ENCODE results near the gene ARMC3. TPM values are rescaled to one million over a fixed set of nuclear protein-coding genes. Genes with fewer than 3 reads are reported as not detected.

ARMC3 gene
- total and polyA plus RNA-seq, 2 experiments from 2014 or later, result 0.24 TPM; not detected in 1

GRCh38 chr10:23034790-23035189 is 106.9 kb downstream of the ARMC3 start:
- Mint-ChIP-seq H3K4me1 (no peaks in the 10 kb centered on the region), H3K4me3 (no peak overlapping the region), H3K9me3 (0 out of 3 replicates have a peak, but pooled peaks cover 2% of the 10 kb centered on the region), H3K27me3 (ENCODE audit: insufficient read depth, low read depth, poor library complexity) (peaks cover 2% of the 10 kb centered on the region), H3K36me3 (ENCODE audit: low read depth) (no peaks in the 10 kb centered on the region), H3K27ac (no peak overlapping the region)
- Histone ChIP-seq H3K79me2 (replicated peaks; ENCODE audit: insufficient read depth) (no peaks in the 10 kb centered on the region), H3K4me1 (ENCODE audit: insufficient read depth) (no peaks in the 10 kb centered on the region), H3K4me3 (no peak overlapping the region), H3K27me3 (ENCODE audit: insufficient read depth) (no peaks in the 10 kb centered on the region), H4K20me1 (replicated peaks; ENCODE audit: insufficient read depth) (no peaks in the 10 kb centered on the region), H3F3A (replicated peaks; ENCODE audit: low read depth) (no peaks in the 10 kb centered on the region), H3K36me3 (ENCODE audit: insufficient read depth) (no peaks in the 10 kb centered on the region), H2AFZ (no peak overlapping the region), H3K9me2 (ENCODE audit: insufficient read depth) (no peaks in the 10 kb centered on the region), H3K27ac (ENCODE audit: low read depth) (no peak overlapping the region), H3K4me2 (no peak overlapping the region)
- DNase-seq (ENCODE audit: low spot score), result no peak
- TF ChIP-seq CTCF (conservative IDR thresholded peaks at IDR 0.05; ENCODE audit: low read depth in 2 of 2), result no peak
- no peak for TF ChIP-seq EZH2 (IDR thresholded peaks at IDR 0.05; ENCODE audit: low read depth, unreplicated experiment)
- TF ChIP-seq ZNF331 (CRISPR knock-in tag; IDR thresholded peaks at IDR 0.05; ENCODE audit: low read depth), result no peak
- no peak for TF ChIP-seq POLR2AphosphoS5 (IDR thresholded peaks at IDR 0.05; ENCODE audit: low read depth)
- no peak for TF ChIP-seq STAT1 (IDR thresholded peaks at IDR 0.05; ENCODE audit: unreplicated experiment)
- no peak for TF ChIP-seq EZH2phosphoT487 (IDR thresholded peaks at IDR 0.05; ENCODE audit: unreplicated experiment)
- TF ChIP-seq ZNF114 (CRISPR knock-in tag; IDR thresholded peaks at IDR 0.05), result no peak
- no peak for TF ChIP-seq CREB1 (CRISPR knock-in tag; IDR thresholded peaks at IDR 0.05; ENCODE audit: low read depth)
- no peak for TF ChIP-seq ETS1 (IDR thresholded peaks at IDR 0.05)
- TF ChIP-seq JUNB (IDR thresholded peaks at IDR 0.05; ENCODE audit: unreplicated experiment), result no peak
- TF ChIP-seq ZNF462 (CRISPR knock-in tag; IDR thresholded peaks at IDR 0.05), result no peak
- TF ChIP-seq NANOG (IDR thresholded peaks at IDR 0.05; ENCODE audit: borderline replicate concordance), result no peak
- TF ChIP-seq REST (IDR thresholded peaks at IDR 0.05; ENCODE audit: unreplicated experiment), result no peak
- ATAC-seq, result no peak

Data from GM23338 (cell line).